GM18520 (cell line): ENCODE data around the gene TESK2.
"Not testable (repeated sequence)": the region's sequence is repeated elsewhere in the genome, so short reads cannot be mapped to it uniquely, and the experiment has no call there.

ENCODE experiments used
- ATAC-seq: cut with Tn5 transposase; IDR thresholded peaks from one replicate; pipeline ENCODE4 v1.9.1; 2021; ENCODE audit not compliant: unreplicated experiment

Gene TESK2

GRCh38 chr1:45477646-45478045 is 13.3 kb downstream of the TESK2 start:
- no peak for ATAC-seq

- not testable (repeated sequence) for ATAC-seq
These were observed 16.8 kb downstream of the TESK2 start for GRCh38 chr1:45474194-45474593.

- no peak for ATAC-seq
These were observed 17.7 kb downstream of the TESK2 start for GRCh38 chr1:45473302-45473701.

GRCh38 chr1:45470306-45470798 is 20.6 kb downstream of the TESK2 start:
- no peak for ATAC-seq

GRCh38 chr1:45467353-45467752 is 23.6 kb downstream of the TESK2 start:
- peak; percentile 41 for ATAC-seq

GRCh38 chr1:45465277-45465676 is 25.7 kb downstream of the TESK2 start:
- ATAC-seq: no peak

- no peak for ATAC-seq
These were observed 32.1 kb downstream of the TESK2 start for GRCh38 chr1:45458894-45459293.

- no peak for ATAC-seq
These were observed 34.4 kb downstream of the TESK2 start for GRCh38 chr1:45456531-45456930.

- no peak for ATAC-seq
These were observed 35.8 kb downstream of the TESK2 start for GRCh38 chr1:45455162-45455561.

- no peak for ATAC-seq
These were observed 36.5 kb downstream of the TESK2 start for GRCh38 chr1:45454464-45454863.

- ATAC-seq: no peak
These were observed 38.5 kb downstream of the TESK2 start for GRCh38 chr1:45452503-45452902.

- no peak for ATAC-seq
These were observed 42.6 kb downstream of the TESK2 start for GRCh38 chr1:45448357-45448756.

GRCh38 chr1:45446950-45447672 is 43.9 kb downstream of the TESK2 start:
- ATAC-seq: no peak

- ATAC-seq: no peak
These were observed 44.4 kb downstream of the TESK2 start for GRCh38 chr1:45446530-45446929.

GRCh38 chr1:45444609-45445131 is 46.3 kb downstream of the TESK2 start:
- no peak for ATAC-seq

GRCh38 chr1:45443580-45444446 is 47.1 kb downstream of the TESK2 start:
- no peak for ATAC-seq

- no peak for ATAC-seq
These were observed 48.7 kb downstream of the TESK2 start for GRCh38 chr1:45442272-45442671.

GRCh38 chr1:45437323-45437722 is 53.6 kb downstream of the TESK2 start:
- ATAC-seq: no peak

- no peak for ATAC-seq
These were observed 60.5 kb downstream of the TESK2 start for GRCh38 chr1:45430490-45430889.

- ATAC-seq: no peak
These were observed 61.3 kb downstream of the TESK2 start for GRCh38 chr1:45429561-45430159.

GRCh38 chr1:45423906-45424678 is 66.9 kb downstream of the TESK2 start:
- ATAC-seq: no peak
